Endothelial cell of umbilical vein (primary cell): Measurements from ENCODE around the gene LCP1. TPM values are rescaled to one million over a fixed set of nuclear protein-coding genes. Genes with fewer than 3 reads are reported as not detected.

Experiments
- BruUV-seq: library from RNA; stranded (reverse); fragments of 400-500 nt; replicated peaks from 2 replicates; lab custom pipeline; 2021; lab: Mats Ljungman, UMichigan
- CTCF ChIA-PET: fragments of 300-600, 350-600 bp; sonication (Branson Sonifier 250); formaldehyde crosslinking; loops from one replicate; lab custom pipeline; 2021; ENCODE audit warnings: antibody characterized with exemption, inconsistent platforms; lab: Charles Lee
- POLR2A ChIA-PET: fragments of 300-600, 350-600 bp; sonication (Branson Sonifier 250); formaldehyde crosslinking; loops from one replicate; lab custom pipeline; 2021; ENCODE audit warnings: antibody characterized with exemption, inconsistent platforms; lab: Charles Lee
- DNase-seq: peaks from one replicate; pipeline ENCODE4 v3.0.0-alpha.2; 2011; ENCODE audit warnings: low read depth, low spot score
- FAIRE-seq: peaks from 2 replicates; lab custom pipeline; 2011; peaks lifted over from hg19 to GRCh38; lab: Jason Lieb, UNC
- H2AFZ ChIP-seq: 2 replicates; pipeline ENCODE4 v1.6.0; 2012; ENCODE audit warnings: low read depth, low read length, control low read depth, inconsistent platforms
- H3K27ac ChIP-seq: 2 replicates; pipeline ENCODE4 v1.5.1; 2011; ENCODE audit warnings: low read depth, mild to moderate bottlenecking, control low read depth, low read length, moderate library complexity; ENCODE audit not compliant: insufficient read depth
- H3K27me3 ChIP-seq, 2 experiments: 2 replicates each; pipeline versions ENCODE4 v1.6.0 to v1.6.1; 2011; ENCODE audit warnings: low read length in 2 of 2, mixed read lengths in 1 of 2; ENCODE audit not compliant: control insufficient read depth in 2 of 2, insufficient read depth in 2 of 2
- H3K36me3 ChIP-seq, 2 experiments: 2 replicates in 1 of 2; 3 replicates in 1 of 2; pipeline ENCODE4 v1.5.1; 2011; ENCODE audit warnings: low read length in 2 of 2, mild to moderate bottlenecking in 1 of 2, moderate library complexity in 1 of 2; ENCODE audit not compliant: control insufficient read depth in 2 of 2, insufficient read depth in 2 of 2; ENCODE audit errors: extremely low read depth in 1 of 2
- H3K4me1 ChIP-seq: 3 replicates; pipeline ENCODE4 v1.5.1; 2011; ENCODE audit warnings: mild to moderate bottlenecking, low read length; ENCODE audit not compliant: control insufficient read depth, insufficient read depth; ENCODE audit errors: extremely low read depth
- H3K4me2 ChIP-seq: 2 replicates; pipeline ENCODE4 v1.6.1; 2011; ENCODE audit warnings: low read length, control low read depth, mixed read lengths; ENCODE audit not compliant: insufficient read depth
- H3K4me3 ChIP-seq, 3 experiments: fragments of 200-600 bp in 1 of 3; sonication (generic), shearing (Covaris generic) in 1 of 3; replicated peaks in 1 of 3; 2 replicates each; pipeline ENCODE4 v1.5.1; 2011 to 2016; ENCODE audit warnings: control low read depth in 3 of 3, low read length in 3 of 3, mild to moderate bottlenecking in 2 of 3, inconsistent platforms in 1 of 3, low read depth in 1 of 3, moderate library complexity in 1 of 3; ENCODE audit not compliant: insufficient read depth in 1 of 3
- H3K79me2 ChIP-seq: 2 replicates; pipeline ENCODE4 v1.6.0; 2012; ENCODE audit warnings: low read length, inconsistent platforms; ENCODE audit not compliant: control insufficient read depth, insufficient read depth
- H3K9ac ChIP-seq: replicated peaks from 2 replicates; pipeline ENCODE3; 2011; ENCODE audit warnings: low read length, control low read depth; ENCODE audit not compliant: insufficient read depth; ENCODE audit errors: extremely low read depth
- H3K9me1 ChIP-seq: replicated peaks from 3 replicates; pipeline ENCODE4 v1.6.0; 2011; ENCODE audit warnings: mild to moderate bottlenecking, low read length; ENCODE audit not compliant: control insufficient read depth, insufficient read depth; ENCODE audit errors: extremely low read depth
- H3K9me3 ChIP-seq: replicated peaks from 2 replicates; pipeline ENCODE4 v1.5.1; 2012; ENCODE audit warnings: low read length, inconsistent platforms; ENCODE audit not compliant: control insufficient read depth, insufficient read depth
- H4K20me1 ChIP-seq: replicated peaks from 2 replicates; pipeline ENCODE3; 2011; ENCODE audit warnings: mild to moderate bottlenecking, low read length; ENCODE audit not compliant: control insufficient read depth, insufficient read depth; ENCODE audit errors: extremely low read depth
- CTCF ChIP-seq, 2 donors: IDR thresholded peaks; 1 replicate in 1 of 2; 2 replicates in 1 of 2; pipeline ENCODE4 v1.5.1; 2011; ENCODE audit warnings: low read length in 2 of 2, mild to moderate bottlenecking in 2 of 2, moderate library complexity in 2 of 2, control low read depth in 1 of 2, inconsistent platforms in 1 of 2, low read depth in 1 of 2; ENCODE audit not compliant: insufficient read depth in 1 of 2; ENCODE audit errors: extremely low read depth in 1 of 2
- EZH2 ChIP-seq: IDR thresholded peaks from 2 replicates; pipeline ENCODE4 v1.6.1; 2012; ENCODE audit warnings: borderline replicate concordance, low read depth, mild to moderate bottlenecking, moderate library complexity, low read length, inconsistent platforms; ENCODE audit not compliant: severe bottlenecking
- FOS ChIP-seq: IDR thresholded peaks from 2 replicates; pipeline ENCODE4 v1.6.1; 2011; ENCODE audit warnings: mild to moderate bottlenecking, low read length, moderate library complexity, borderline replicate concordance; ENCODE audit not compliant: insufficient read depth
- GATA2 ChIP-seq: IDR thresholded peaks from 2 replicates; pipeline ENCODE4 v1.7.0; 2011; ENCODE audit warnings: low read depth, mild to moderate bottlenecking, moderate library complexity, mixed read lengths, low read length; ENCODE audit not compliant: insufficient read length, insufficient read depth
- JUN ChIP-seq: IDR thresholded peaks from 2 replicates; pipeline ENCODE4 v1.6.1; 2011; ENCODE audit warnings: borderline replicate concordance, low read depth; ENCODE audit not compliant: insufficient read length, insufficient read depth
- MAX ChIP-seq: IDR thresholded peaks from 2 replicates; pipeline ENCODE4 v1.6.1; 2011; ENCODE audit not compliant: insufficient read depth, insufficient read length
- MYC ChIP-seq: IDR thresholded peaks from one replicate; pipeline ENCODE4 v1.6.1; 2011; ENCODE audit warnings: mild to moderate bottlenecking, low read depth, low read length
- POLR2A ChIP-seq: IDR thresholded peaks from 2 replicates; pipeline ENCODE4 v1.6.1; 2012; ENCODE audit warnings: low read depth, mild to moderate bottlenecking, control low read depth, low read length
- POLR2AphosphoS5 ChIP-seq: IDR thresholded peaks from 2 replicates; pipeline ENCODE4 v1.6.1; 2012; ENCODE audit warnings: low read depth, mild to moderate bottlenecking, control low read depth, low read length, moderate library complexity; ENCODE audit not compliant: insufficient read depth
- dilution Hi-C: fragments of 300-500 bp; cut with MboI; formaldehyde crosslinking; loops from one replicate; pipeline ENCODE4 v1.15.0; 2019; ENCODE audit warnings: low sequenced_read_pairs; ENCODE audit not compliant: extremely low pct_ligation_motif_present
- intact Hi-C: fragments of 100-400 bp; cut with micrococcal nuclease; formaldehyde crosslinking; loops from one replicate; pipeline ENCODE4 v1.10.0; 2022
- polyA plus RNA-seq, 4 experiments: library from polyadenylated mRNA; depleted of rRNA in 3 of 4; stranded (reverse) in 3 of 4; unstranded in 1 of 4; fragments of >200 nt; gene quantifications; 2 replicates each; pipeline versions ENCODE4 v1.2.1 to v1.2.3, GENCODE V29; 2011 to 2012; ENCODE audit warnings: missing spikeins in 1 of 4
- total RNA-seq: library from RNA; stranded (reverse); gene quantifications from 2 replicates; pipeline ENCODE4 v1.2.3, GENCODE V29; 2021

Gene LCP1
- total and polyA plus RNA-seq, 2 donors (not counting 3 experiments of a cell fraction or from before 2014, with no cell fraction given) = 0.18 to 0.38 TPM

- intact Hi-C loops (no loop called here), dilution Hi-C loops (no loop called here)
- DNase-seq (no peak), FAIRE-seq (no peak)
- no peak overlapping the region for H3K4me3 ChIP-seq
- H3K79me2 ChIP-seq = no peaks in the 10 kb centered on the region
- H4K20me1 ChIP-seq = no peaks in the 10 kb centered on the region
- POLR2A ChIA-PET = no interaction called here
- H3K9me3 ChIP-seq = no peaks in the 10 kb centered on the region
- peaks cover 15% of the 10 kb centered on the region for H3K4me1 ChIP-seq
- H3K36me3 ChIP-seq = no peaks in the 10 kb centered on the region
- H3K4me2 ChIP-seq = no peak overlapping the region
- no peak overlapping the region for H2AFZ ChIP-seq
- no peaks in the 10 kb centered on the region for H3K9me1 ChIP-seq
- no peak overlapping the region for H3K9ac ChIP-seq
- CTCF ChIA-PET = no interaction called here
- TF ChIP-seq EZH2 (no peak), FOS (no peak), MAX (no peak), JUN (no peak), CTCF (IDR thresholded peaks at IDR 0.05; ENCODE audit: extremely low read depth in 1 of 2, insufficient read depth in 1 of 2, low read depth in 1 of 2, low read length in 2 of 2) (no peak), POLR2AphosphoS5 (no peak), GATA2 (no peak), POLR2A (no peak), MYC (no peak)
- BruUV-seq = no TSS peak
- no peak overlapping the region for H3K27ac ChIP-seq
- peaks cover 2 to 13% of the 10 kb centered on the region in 2 experiments for H3K27me3 ChIP-seq
These were observed 72.5 kb downstream of the LCP1 start for GRCh38 chr13:46109451-46109850.
